Measurements from ENCODE around the gene IL19.

GRCh38 chr1:206748348-206749030, 22.1 kb upstream of the IL19 start:
- TF ChIP-seq CTCF (conservative IDR thresholded peaks at IDR 0.05; ENCODE audit: low read length) = no peak
- no peak for TF ChIP-seq EZH2phosphoT487 (IDR thresholded peaks at IDR 0.05; ENCODE audit: borderline replicate concordance)

Measured in Loucy (cell line).